HEK293 (cell line): ENCODE data around the gene NET1.

Source experiments
- ATF2 ChIP-seq: fragments of 450-650 bp; formaldehyde crosslinking; IDR thresholded peaks from 2 replicates; pipeline ENCODE4 v1.5.1; 2016; ENCODE audit warnings: missing biosample characterization, missing genetic modification characterization, low read depth
- CTCF ChIP-seq: fragments of 450-650 bp; formaldehyde crosslinking; IDR thresholded peaks from 2 replicates; pipeline ENCODE4 v1.5.1; 2016; ENCODE audit warnings: missing biosample characterization, missing genetic modification characterization
- INSM2 ChIP-seq: fragments of 450-650 bp; formaldehyde crosslinking; IDR thresholded peaks from 2 replicates; pipeline ENCODE4 v1.5.1; 2016; ENCODE audit warnings: missing biosample characterization, missing genetic modification characterization
- TCF7L2 ChIP-seq: IDR thresholded peaks from 2 replicates; pipeline ENCODE4 v1.6.1; 2011; ENCODE audit warnings: low read depth, mild to moderate bottlenecking, inconsistent platforms, low read length, moderate library complexity, borderline replicate concordance
- YY1 ChIP-seq: fragments of 450-650 bp; formaldehyde crosslinking; IDR thresholded peaks from 2 replicates; pipeline ENCODE4 v1.5.1; 2018; ENCODE audit warnings: missing biosample characterization, missing genetic modification characterization
- ZBTB10 ChIP-seq: fragments of 450-650 bp; formaldehyde crosslinking; IDR thresholded peaks from 2 replicates; pipeline ENCODE4 v1.5.1; 2016; ENCODE audit warnings: missing biosample characterization, missing genetic modification characterization
- ZBTB11 ChIP-seq: fragments of 450-650 bp; formaldehyde crosslinking; conservative IDR thresholded peaks from 2 replicates; pipeline ENCODE4 v1.5.1; 2016; ENCODE audit warnings: low read depth, missing biosample characterization, missing genetic modification characterization
- ZBTB44 ChIP-seq: fragments of 450-650 bp; IDR thresholded peaks from 2 replicates; pipeline ENCODE4 v1.5.1; 2018; ENCODE audit warnings: missing biosample characterization, mild to moderate bottlenecking, missing genetic modification characterization
- ZNF146 ChIP-seq: fragments of 450-650 bp; formaldehyde crosslinking; IDR thresholded peaks from 2 replicates; pipeline ENCODE4 v1.5.1; 2016; ENCODE audit warnings: missing biosample characterization, missing genetic modification characterization
- ZNF23 ChIP-seq: fragments of 450-650 bp; formaldehyde crosslinking; IDR thresholded peaks from 2 replicates; pipeline ENCODE4 v1.5.1; 2016; ENCODE audit warnings: missing biosample characterization, missing genetic modification characterization, borderline replicate concordance
- ZNF274 ChIP-seq, 2 experiments: fragments of 200-500 bp in 1 of 2; fragments of 450-650 bp in 1 of 2; sonication (Bioruptor generic) in 1 of 2; formaldehyde crosslinking in 1 of 2; IDR thresholded peaks; 2 replicates each; pipeline versions ENCODE4 v1.5.1 to v1.6.1; 2014 to 2016; ENCODE audit warnings: borderline replicate concordance in 1 of 2, inconsistent platforms in 1 of 2, low read length in 1 of 2, missing biosample characterization in 1 of 2, missing genetic modification characterization in 1 of 2
- ZNF596 ChIP-seq: fragments of 450-650 bp; IDR thresholded peaks from 2 replicates; pipeline ENCODE4 v1.5.0; 2018; ENCODE audit warnings: missing biosample characterization, mild to moderate bottlenecking, missing genetic modification characterization, moderate library complexity
- ZNF624 ChIP-seq: fragments of 450-650 bp; formaldehyde crosslinking; IDR thresholded peaks from 2 replicates; pipeline ENCODE4 v1.5.1; 2017; ENCODE audit warnings: missing biosample characterization, missing genetic modification characterization
- ZNF76 ChIP-seq: fragments of 450-650 bp; formaldehyde crosslinking; IDR thresholded peaks from 2 replicates; pipeline ENCODE4; 2016; ENCODE audit warnings: low read depth, missing biosample characterization, missing genetic modification characterization, borderline replicate concordance

- TF ChIP-seq ZBTB11 (tag by site-specific recombination): no peak
- TF ChIP-seq ZNF76 (tag by site-specific recombination): no peak
- TF ChIP-seq ZNF274 (IDR thresholded peaks at IDR 0.05; ENCODE audit: low read length): no peak
- no peak for TF ChIP-seq ZNF274 (tag by site-specific recombination; IDR thresholded peaks at IDR 0.05; ENCODE audit: borderline replicate concordance)
- TF ChIP-seq CTCF (tag by site-specific recombination): no peak
- no peak for TF ChIP-seq ZBTB44 (tag by site-specific recombination)
- TF ChIP-seq ZBTB10 (tag by site-specific recombination): no peak
- no peak for TF ChIP-seq ATF2 (tag by site-specific recombination)
- no peak for TF ChIP-seq ZNF596 (tag by site-specific recombination)
- no peak for TF ChIP-seq ZNF146 (tag by site-specific recombination)
- TF ChIP-seq TCF7L2: no peak
- TF ChIP-seq ZNF23 (tag by site-specific recombination): no peak
- TF ChIP-seq ZNF624 (tag by site-specific recombination): no peak
- TF ChIP-seq YY1: no peak
- no peak for TF ChIP-seq INSM2 (tag by site-specific recombination)
Measured at GRCh38 chr10:5488272-5489161, 76.2 kb downstream of the NET1 start.
